ENCODE results near the gene OR4N2.
"Not testable (repeated sequence)": the region's sequence is repeated elsewhere in the genome, so short reads cannot be mapped to it uniquely, and the experiment has no call there.

The OR4N2 gene

GRCh38 chr14:19799880-19800279 lies 3.7 kb upstream of the OR4N2 start:
- H3K36me3 ChIP-seq (ENCODE audit: insufficient read depth, low read length) = no peaks in the 10 kb centered on the region
- no peak overlapping the region for H2AFZ ChIP-seq (ENCODE audit: low read length)
- no peaks in the 10 kb centered on the region for H3K27me3 ChIP-seq (ENCODE audit: insufficient read depth, low read length)
- no peaks in the 10 kb centered on the region for H3K79me2 ChIP-seq (ENCODE audit: insufficient read depth, low read length)
- H3K4me2 ChIP-seq (ENCODE audit: low read length) = no peak overlapping the region
- H3K4me3 ChIP-seq (ENCODE audit: low read depth, low read length, poor library complexity, severe bottlenecking) = no peak overlapping the region
- no peaks in the 10 kb centered on the region for H3K4me1 ChIP-seq (ENCODE audit: insufficient read depth, low read length, severe bottlenecking)
- H3K9ac ChIP-seq (ENCODE audit: low read length) = no peak overlapping the region
- H3K9me2 ChIP-seq (ENCODE audit: low read depth, low read length) = no peaks in the 10 kb centered on the region
- no peak for TF ChIP-seq CTCF (IDR thresholded peaks at IDR 0.05; ENCODE audit: low read length)
- no peaks in the 10 kb centered on the region for H3K9me3 ChIP-seq (ENCODE audit: low read length)
- no peaks in the 10 kb centered on the region for H4K20me1 ChIP-seq (ENCODE audit: insufficient read depth, low read length)
- H3K27ac ChIP-seq (ENCODE audit: low read depth, low read length, poor library complexity, severe bottlenecking) = no peak overlapping the region
- H3F3A ChIP-seq (ENCODE audit: insufficient read depth, low read length) = no peaks in the 10 kb centered on the region

- no peaks in the 10 kb centered on the region for H3K79me2 ChIP-seq (ENCODE audit: insufficient read depth, low read length)
- no peaks in the 10 kb centered on the region for H3K27me3 ChIP-seq (ENCODE audit: insufficient read depth, low read length)
- H3K4me3 ChIP-seq (ENCODE audit: low read depth, low read length, poor library complexity, severe bottlenecking) = no peak overlapping the region
- no peak overlapping the region for H2AFZ ChIP-seq (ENCODE audit: low read length)
- no peak overlapping the region for H3K27ac ChIP-seq (ENCODE audit: low read depth, low read length, poor library complexity, severe bottlenecking)
- H3K4me1 ChIP-seq (ENCODE audit: insufficient read depth, low read length, severe bottlenecking) = no peaks in the 10 kb centered on the region
- no peaks in the 10 kb centered on the region for H3K9me3 ChIP-seq (ENCODE audit: low read length)
- H3K9me2 ChIP-seq (ENCODE audit: low read depth, low read length) = no peaks in the 10 kb centered on the region
- H3K4me2 ChIP-seq (ENCODE audit: low read length) = no peak overlapping the region
- H3F3A ChIP-seq (ENCODE audit: insufficient read depth, low read length) = no peaks in the 10 kb centered on the region
- H3K9ac ChIP-seq (ENCODE audit: low read length) = no peak overlapping the region
- TF ChIP-seq EZH2 (IDR thresholded peaks at IDR 0.05; ENCODE audit: borderline replicate concordance, low read length) = no peak
- no peak for TF ChIP-seq CTCF (IDR thresholded peaks at IDR 0.05; ENCODE audit: low read length)
- no peaks in the 10 kb centered on the region for H4K20me1 ChIP-seq (ENCODE audit: insufficient read depth, low read length)
- no peaks in the 10 kb centered on the region for H3K36me3 ChIP-seq (ENCODE audit: insufficient read depth, low read length)
These were observed 3.1 kb upstream of the OR4N2 start for GRCh38 chr14:19800282-19801117.

- Histone ChIP-seq H3K27ac (ENCODE audit: low read depth, low read length, poor library complexity, severe bottlenecking) (no peak overlapping the region), H2AFZ (ENCODE audit: low read length) (no peak overlapping the region), H3K4me3 (ENCODE audit: low read depth, low read length, poor library complexity, severe bottlenecking) (no peak overlapping the region), H3F3A (ENCODE audit: insufficient read depth, low read length) (no peaks in the 10 kb centered on the region), H3K27me3 (ENCODE audit: insufficient read depth, low read length) (no peaks in the 10 kb centered on the region), H3K9me2 (ENCODE audit: low read depth, low read length) (no peaks in the 10 kb centered on the region), H3K9ac (ENCODE audit: low read length) (no peak overlapping the region), H3K4me1 (ENCODE audit: insufficient read depth, low read length, severe bottlenecking) (no peaks in the 10 kb centered on the region), H4K20me1 (ENCODE audit: insufficient read depth, low read length) (no peaks in the 10 kb centered on the region), H3K36me3 (ENCODE audit: insufficient read depth, low read length) (no peaks in the 10 kb centered on the region), H3K4me2 (ENCODE audit: low read length) (no peak overlapping the region), H3K9me3 (ENCODE audit: low read length) (no peaks in the 10 kb centered on the region), H3K79me2 (ENCODE audit: insufficient read depth, low read length) (no peaks in the 10 kb centered on the region)
- TF ChIP-seq EZH2 (IDR thresholded peaks at IDR 0.05; ENCODE audit: borderline replicate concordance, low read length) (no peak), CTCF (IDR thresholded peaks at IDR 0.05; ENCODE audit: low read length) (no peak)
These were observed 2.5 kb upstream of the OR4N2 start for GRCh38 chr14:19801118-19801464.

GRCh38 chr14:19813171-19813920 lies 9.8 kb downstream of the OR4N2 start:
- H3K27ac ChIP-seq (ENCODE audit: low read depth, low read length, poor library complexity, severe bottlenecking); H4K20me1 ChIP-seq (ENCODE audit: insufficient read depth, low read length); H3K9ac ChIP-seq (ENCODE audit: low read length); H3K9me2 ChIP-seq (ENCODE audit: low read depth, low read length); H3F3A ChIP-seq (ENCODE audit: insufficient read depth, low read length); H3K4me2 ChIP-seq (ENCODE audit: low read length); H3K27me3 ChIP-seq (ENCODE audit: insufficient read depth, low read length); H3K9me3 ChIP-seq (ENCODE audit: low read length); H3K4me3 ChIP-seq (ENCODE audit: low read depth, low read length, poor library complexity, severe bottlenecking); H3K36me3 ChIP-seq (ENCODE audit: insufficient read depth, low read length); H3K4me1 ChIP-seq (ENCODE audit: insufficient read depth, low read length, severe bottlenecking); H3K79me2 ChIP-seq (ENCODE audit: insufficient read depth, low read length); H2AFZ ChIP-seq (ENCODE audit: low read length): not testable (repeated sequence)

GRCh38 chr14:19819879-19820278 lies 16.3 kb downstream of the OR4N2 start:
- not testable (repeated sequence) for H4K20me1 ChIP-seq (ENCODE audit: insufficient read depth, low read length); H3K4me1 ChIP-seq (ENCODE audit: insufficient read depth, low read length, severe bottlenecking); H3K4me2 ChIP-seq (ENCODE audit: low read length); H3K9ac ChIP-seq (ENCODE audit: low read length); H3K36me3 ChIP-seq (ENCODE audit: insufficient read depth, low read length); H3K4me3 ChIP-seq (ENCODE audit: low read depth, low read length, poor library complexity, severe bottlenecking); H3K27ac ChIP-seq (ENCODE audit: low read depth, low read length, poor library complexity, severe bottlenecking); H3K27me3 ChIP-seq (ENCODE audit: insufficient read depth, low read length); H3K9me3 ChIP-seq (ENCODE audit: low read length); H3F3A ChIP-seq (ENCODE audit: insufficient read depth, low read length); H2AFZ ChIP-seq (ENCODE audit: low read length); H3K79me2 ChIP-seq (ENCODE audit: insufficient read depth, low read length); H3K9me2 ChIP-seq (ENCODE audit: low read depth, low read length)
